SK-N-MC (cell line): Measurements from ENCODE around the gene RNFT2.

Experiments used
- DNase-seq: peaks from one replicate; pipeline ENCODE4 v3.0.0-alpha.2; 2011; ENCODE audit warnings: low read depth, low spot score
- H3K27ac ChIP-seq: fragments of 200-600 bp; sonication (generic); 2 replicates; pipeline ENCODE4 v1.5.1; 2016; ENCODE audit warnings: mixed run types
- H3K36me3 ChIP-seq: fragments of 200-600 bp; sonication (generic); 2 replicates; pipeline ENCODE4 v1.6.1; 2017; ENCODE audit warnings: antibody characterized with exemption, low read length, mixed read lengths; ENCODE audit not compliant: insufficient read depth
- H3K4me3 ChIP-seq: fragments of 200-600 bp; sonication (generic); 2 replicates; pipeline ENCODE4 v1.5.1; 2016
- H3K9ac ChIP-seq: fragments of 200-600 bp; sonication (generic); 2 replicates; pipeline ENCODE4 v1.8.0; 2017; ENCODE audit warnings: mixed run types, mixed read lengths; ENCODE audit not compliant: insufficient read length
- H3K9me3 ChIP-seq: fragments of 200-600 bp; sonication (generic); 2 replicates; pipeline ENCODE4 v1.6.1; 2017; ENCODE audit warnings: low read depth, mild to moderate bottlenecking, antibody characterized with exemption, low read length, moderate library complexity, mixed read lengths
- EZH2 ChIP-seq: fragments of 200-600 bp; sonication (generic); IDR thresholded peaks from one replicate; pipeline ENCODE4 v1.6.1; 2017; ENCODE audit warnings: antibody characterized with exemption
- FOXP2 ChIP-seq: optimal IDR thresholded peaks from 2 replicates; pipeline ENCODE3; 2011; ENCODE audit warnings: mild to moderate bottlenecking, moderate library complexity; ENCODE audit not compliant: insufficient read depth; ENCODE audit errors: extremely low read length, control extremely low read depth
- POLR2AphosphoS5 ChIP-seq: IDR thresholded peaks from 2 replicates; pipeline ENCODE4 v1.6.1; 2012; ENCODE audit warnings: mild to moderate bottlenecking, low read depth, low read length, borderline replicate concordance

Gene RNFT2

GRCh38 chr12:116892349-116893140, 154.4 kb downstream of the RNFT2 start:
- no peak for TF ChIP-seq FOXP2
- no peak for TF ChIP-seq POLR2AphosphoS5
- TF ChIP-seq EZH2: no peak
- H3K27ac ChIP-seq: no peak overlapping the region
- H3K9me3 ChIP-seq: no peaks in the 10 kb centered on the region
- DNase-seq: no peak
- H3K9ac ChIP-seq: no peak overlapping the region
- H3K4me3 ChIP-seq: no peak overlapping the region
- no peaks in the 10 kb centered on the region for H3K36me3 ChIP-seq

- TF ChIP-seq POLR2AphosphoS5 (no peak), FOXP2 (no peak), EZH2 (no peak)
- H3K9ac ChIP-seq: no peak overlapping the region
- H3K4me3 ChIP-seq: no peak overlapping the region
- no peaks in the 10 kb centered on the region for H3K9me3 ChIP-seq
- no peak for DNase-seq
- H3K36me3 ChIP-seq: no peaks in the 10 kb centered on the region
- H3K27ac ChIP-seq: no peak overlapping the region
These were observed 156.8 kb downstream of the RNFT2 start for GRCh38 chr12:116894913-116895312.

- no peak for DNase-seq
- H3K27ac ChIP-seq: no peak overlapping the region
- H3K36me3 ChIP-seq: no peaks in the 10 kb centered on the region
- no peaks in the 10 kb centered on the region for H3K9me3 ChIP-seq
- H3K9ac ChIP-seq: no peak overlapping the region
- TF ChIP-seq EZH2 (no peak), FOXP2 (no peak), POLR2AphosphoS5 (no peak)
- H3K4me3 ChIP-seq: no peak overlapping the region
These were observed 158.4 kb downstream of the RNFT2 start for GRCh38 chr12:116896411-116896924.

DNA sequence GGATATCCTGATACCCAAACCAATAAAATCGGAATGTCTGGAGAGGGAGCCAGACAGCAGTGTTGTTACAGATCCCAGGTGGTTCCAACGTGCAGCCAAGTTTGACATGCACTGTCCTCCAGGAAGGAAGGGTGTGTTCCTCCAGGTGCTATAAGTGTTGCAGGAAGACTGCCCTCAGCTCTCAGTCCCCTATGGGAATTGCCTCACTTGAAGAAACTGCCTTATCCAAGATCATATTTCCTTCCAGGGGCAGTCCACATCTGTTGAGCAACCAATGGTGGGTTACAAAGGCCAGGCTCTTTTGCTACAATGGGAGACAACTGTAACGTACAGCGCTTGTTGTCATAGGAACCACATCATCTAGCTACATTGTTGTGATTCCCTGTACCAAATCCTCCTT, 159.4 kb downstream of the RNFT2 start:
- TF ChIP-seq EZH2 (no peak), FOXP2 (no peak)
- no peak for DNase-seq
- Histone ChIP-seq H3K27ac (no peak overlapping the region), H3K4me3 (no peak overlapping the region), H3K9me3 (no peaks in the 10 kb centered on the region), H3K9ac (no peak overlapping the region), H3K36me3 (no peaks in the 10 kb centered on the region)

- no peak overlapping the region for H3K9ac ChIP-seq
- TF ChIP-seq EZH2 (no peak), POLR2AphosphoS5 (no peak), FOXP2 (no peak)
- no peak overlapping the region for H3K27ac ChIP-seq
- no peaks in the 10 kb centered on the region for H3K9me3 ChIP-seq
- no peak for DNase-seq
- no peak overlapping the region for H3K4me3 ChIP-seq
- no peaks in the 10 kb centered on the region for H3K36me3 ChIP-seq
These were observed 160.6 kb downstream of the RNFT2 start for GRCh38 chr12:116898669-116899068.

- Histone ChIP-seq H3K36me3 (no peaks in the 10 kb centered on the region), H3K27ac (no peak overlapping the region), H3K4me3 (no peak overlapping the region), H3K9ac (no peak overlapping the region), H3K9me3 (no peaks in the 10 kb centered on the region)
- TF ChIP-seq EZH2 (no peak), FOXP2 (no peak), POLR2AphosphoS5 (no peak)
- DNase-seq: no peak
These were observed 163.5 kb downstream of the RNFT2 start for GRCh38 chr12:116901612-116902011.
